A673 (cell line): ENCODE measurements around the gene CTLA4. TPM values are rescaled to one million over a fixed set of nuclear protein-coding genes. Genes with fewer than 3 reads are reported as not detected.

Source experiments
- Bru-seq: library from RNA; stranded (reverse); fragments of 400-500 nt; gene quantifications from one replicate; lab custom pipeline; 2021; lab: Mats Ljungman, UMichigan
- BruChase-seq, 2 experiments: library from RNA; stranded (reverse); fragments of 400-500 nt; gene quantifications; one replicate each; lab custom pipeline; 2021; lab: Mats Ljungman, UMichigan
- BruUV-seq: library from RNA; stranded (reverse); fragments of 400-500 nt; replicated peaks from 2 replicates; lab custom pipeline; 2021; lab: Mats Ljungman, UMichigan
- CTCF ChIA-PET: fragments of 300-600 bp; sonication (Branson Sonifier 250); formaldehyde crosslinking; loops from one replicate; lab custom pipeline; 2022; ENCODE audit warnings: antibody characterized with exemption; lab: Charles Lee
- POLR2A ChIA-PET: fragments of 300-600 bp; sonication (Branson Sonifier 250); formaldehyde crosslinking; loops from one replicate; lab custom pipeline; 2022; ENCODE audit warnings: antibody characterized with exemption; ENCODE audit not compliant: low non-redundant PET; lab: Charles Lee
- DNase-seq: peaks from one replicate; pipeline ENCODE4 v3.0.0-alpha.2; 2015; ENCODE audit warnings: low spot score
- H3K27ac ChIP-seq: fragments of 200-600 bp; sonication (generic); 2 replicates; pipeline ENCODE4 v1.5.1; 2016; ENCODE audit warnings: mixed run types, low read depth, mild to moderate bottlenecking, mixed read lengths, antibody characterized with exemption, low read length; ENCODE audit not compliant: poor library complexity, severe bottlenecking
- H3K27me3 ChIP-seq: fragments of 200-600 bp; sonication (generic); replicated peaks from 2 replicates; pipeline ENCODE4 v1.6.1; 2017; ENCODE audit warnings: mixed run types, low read depth, mild to moderate bottlenecking, mixed read lengths, antibody characterized with exemption, low read length; ENCODE audit not compliant: insufficient read depth, poor library complexity
- H3K36me3 ChIP-seq: fragments of 200-600 bp; sonication (generic); 2 replicates; pipeline ENCODE4 v1.6.1; 2016; ENCODE audit warnings: mixed run types, mild to moderate bottlenecking, mixed read lengths, antibody characterized with exemption, low read length; ENCODE audit not compliant: insufficient read depth, poor library complexity, severe bottlenecking
- H3K4me1 ChIP-seq: fragments of 200-600 bp; sonication (generic); 2 replicates; pipeline ENCODE4 v1.6.1; 2017; ENCODE audit warnings: mixed run types, mild to moderate bottlenecking, mixed read lengths, antibody characterized with exemption, low read length; ENCODE audit not compliant: insufficient read depth, poor library complexity, severe bottlenecking
- H3K4me3 ChIP-seq: fragments of 200-600 bp; sonication (generic); 2 replicates; pipeline ENCODE4 v1.5.1; 2016; ENCODE audit warnings: low read depth, mixed run types, mild to moderate bottlenecking, mixed read lengths, low read length; ENCODE audit not compliant: poor library complexity, severe bottlenecking
- H3K9me3 ChIP-seq: fragments of 200-600 bp; sonication (generic); 2 replicates; pipeline ENCODE4 v1.6.1; 2016; ENCODE audit warnings: mixed run types, low read depth, mild to moderate bottlenecking, mixed read lengths, antibody characterized with exemption, low read length; ENCODE audit not compliant: poor library complexity, severe bottlenecking
- CTCF ChIP-seq: fragments of 300-800, 200-600 bp; sonication (generic); conservative IDR thresholded peaks from 2 replicates; pipeline ENCODE4 v1.5.1; 2017; ENCODE audit warnings: low read depth, mild to moderate bottlenecking, antibody characterized with exemption, low read length, moderate library complexity, mixed read lengths
- EZH2 ChIP-seq: fragments of 200-600 bp; sonication (generic); IDR thresholded peaks from 2 replicates; pipeline ENCODE4 v1.6.1; 2017; ENCODE audit warnings: borderline replicate concordance, low read depth, mild to moderate bottlenecking, mixed read lengths, antibody characterized with exemption, low read length; ENCODE audit not compliant: poor library complexity, severe bottlenecking
- intact Hi-C: fragments of 100-400 bp; cut with micrococcal nuclease; formaldehyde crosslinking; loops from one replicate; pipeline ENCODE4 v1.10.0; 2022; ENCODE audit not compliant: unreplicated experiment
- long read RNA-seq: library from polyadenylated mRNA; stranded (forward); transcript quantifications from one replicate; pipeline ENCODE4 v2.0.0, GENCODE V29; 2022
- total RNA-seq: library from RNA; stranded (reverse); gene quantifications from 2 replicates; pipeline ENCODE4 v1.2.3, GENCODE V29; 2021

CTLA4 gene
- total RNA-seq: not detected in 2 replicates
- not detected for Bru-seq, nascent RNA
- not detected for BruChase-seq, experiment 1, labeled RNA remaining after a 2-hour chase
- BruChase-seq, experiment 2, labeled RNA remaining after a 6-hour chase: not detected
- long read RNA-seq: 0 reads

GRCh38 chr2:203867561-203868200 lies at the start of gene CTLA4:
CTLA4 (plus strand) TSS chr2:203867771; CDS start chr2:203867943, 172 bp downstream.
- Histone ChIP-seq H3K27me3 (peaks cover 18% of the 10 kb centered on the region), H3K4me1 (no peaks in the 10 kb centered on the region), H3K9me3 (no peaks in the 10 kb centered on the region), H3K4me3 (no peak within 1 kb of the TSS), H3K27ac (no peak within 1 kb of the TSS), H3K36me3 (no peaks in the 10 kb centered on the region)
- BruUV-seq: no TSS peak
- CTCF ChIA-PET: no interaction called here
- no peak for DNase-seq
- POLR2A ChIA-PET: no interaction called here
- intact Hi-C loops: no loop called here
- no peak for TF ChIP-seq EZH2
- no peak for TF ChIP-seq CTCF

GRCh38 chr2:203818656-203819055 lies 48.9 kb upstream of the CTLA4 start:
- intact Hi-C loops: loop anchor here (5.0 to 10.0 kb wide), 3 partner anchors 336 to 986 kb away; no protein-coding TSS in a partner anchor
- ChIA-PET POLR2A (no interaction called here), CTCF (no interaction called here)
- no TSS peak for BruUV-seq
- no peak overlapping the region for H3K27ac ChIP-seq
- DNase-seq: no peak
- H3K36me3 ChIP-seq: no peaks in the 10 kb centered on the region
- H3K9me3 ChIP-seq: no peaks in the 10 kb centered on the region
- TF ChIP-seq CTCF (no peak), EZH2 (no peak)
- H3K4me3 ChIP-seq: no peak overlapping the region
- no peaks in the 10 kb centered on the region for H3K4me1 ChIP-seq
- no peaks in the 10 kb centered on the region for H3K27me3 ChIP-seq

GRCh38 chr2:203819434-203820133 lies 48.0 kb upstream of the CTLA4 start:
- POLR2A ChIA-PET: no interaction called here
- TF ChIP-seq CTCF (no peak), EZH2 (no peak)
- H3K4me1 ChIP-seq: no peaks in the 10 kb centered on the region
- intact Hi-C loops: loop anchor here (5.0 to 10.0 kb wide), 3 partner anchors 337 to 987 kb away; no protein-coding TSS in a partner anchor
- H3K27ac ChIP-seq: no peak overlapping the region
- H3K36me3 ChIP-seq: no peaks in the 10 kb centered on the region
- H3K4me3 ChIP-seq: no peak overlapping the region
- H3K9me3 ChIP-seq: no peaks in the 10 kb centered on the region
- BruUV-seq: no TSS peak
- CTCF ChIA-PET: no interaction called here
- no peaks in the 10 kb centered on the region for H3K27me3 ChIP-seq
- no peak for DNase-seq
